GM21423 (cell line): ENCODE measurements around the gene ACBD4.
A peak's percentile ranks its signal among the peaks of the same experiment; 100 is the strongest.

Experiments used
- ATAC-seq: cut with Tn5 transposase; IDR thresholded peaks from one replicate; pipeline ENCODE4 v1.9.1; 2021; ENCODE audit warnings: mild to moderate bottlenecking, moderate library complexity; ENCODE audit not compliant: unreplicated experiment

ACBD4 gene, protein sequence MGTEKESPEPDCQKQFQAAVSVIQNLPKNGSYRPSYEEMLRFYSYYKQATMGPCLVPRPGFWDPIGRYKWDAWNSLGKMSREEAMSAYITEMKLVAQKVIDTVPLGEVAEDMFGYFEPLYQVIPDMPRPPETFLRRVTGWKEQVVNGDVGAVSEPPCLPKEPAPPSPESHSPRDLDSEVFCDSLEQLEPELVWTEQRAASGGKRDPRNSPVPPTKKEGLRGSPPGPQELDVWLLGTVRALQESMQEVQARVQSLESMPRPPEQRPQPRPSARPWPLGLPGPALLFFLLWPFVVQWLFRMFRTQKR

DNA sequence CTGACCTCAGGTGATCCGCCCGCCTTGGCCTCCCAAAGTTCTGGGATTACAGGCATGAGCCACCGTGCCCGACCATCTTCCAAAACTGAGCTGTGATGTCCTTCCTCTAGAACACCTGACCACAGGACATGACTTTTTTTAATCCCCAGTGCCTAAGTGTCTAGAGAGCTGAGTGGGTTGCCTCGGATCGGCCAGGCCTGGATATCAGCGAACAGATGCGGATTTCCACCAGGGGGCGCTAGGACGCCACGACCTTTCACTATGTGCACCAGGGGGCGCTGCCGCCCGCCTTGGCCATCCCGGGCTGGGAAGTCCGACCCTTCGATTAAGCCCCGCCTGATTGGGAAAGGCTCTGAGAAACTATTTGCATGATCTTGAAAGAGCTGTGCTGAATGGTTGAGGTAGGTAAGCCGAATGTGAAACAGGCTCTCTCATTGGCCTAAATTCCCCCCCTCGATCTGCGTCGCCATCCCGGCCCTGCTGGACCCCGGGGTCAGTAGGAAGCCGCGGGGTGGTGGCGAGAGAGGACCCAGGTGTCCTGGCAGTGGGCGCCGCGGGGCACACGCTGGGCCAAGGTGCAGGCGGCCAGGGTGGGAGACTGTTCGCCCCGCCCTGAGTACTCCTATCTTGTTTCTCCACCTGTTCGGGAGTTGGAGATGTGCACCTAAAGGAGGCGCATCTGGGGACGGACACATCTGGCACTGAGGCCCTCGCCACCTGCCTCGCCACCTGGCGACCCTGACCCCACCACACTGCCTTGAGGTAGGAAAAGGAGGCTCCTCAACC lies at the start of gene ACBD4:
Gene ACBD4, plus strand, starts transcription at position 496 of the 786 bp plus-strand sequence. CDS start 458 bp downstream, outside the sequence.
- peak; percentile 75 for ATAC-seq

DNA sequence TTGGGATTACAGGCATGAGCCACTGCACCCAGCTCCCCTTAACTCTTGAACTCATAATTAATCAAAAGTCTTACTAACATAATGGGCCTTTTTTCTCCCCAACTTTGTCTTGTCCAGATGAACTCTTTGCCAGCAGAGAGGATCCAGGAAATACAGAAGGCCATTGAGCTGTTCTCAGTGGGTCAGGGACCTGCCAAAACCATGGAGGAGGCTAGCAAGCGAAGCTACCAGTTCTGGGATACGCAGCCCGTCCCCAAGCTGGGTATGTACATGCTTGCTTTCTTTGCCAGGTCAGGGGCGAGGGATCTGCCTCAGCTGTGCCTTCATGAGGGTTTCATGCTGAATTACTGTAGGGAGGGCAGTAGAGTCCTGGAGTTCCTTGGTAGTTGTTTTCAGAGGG lies 49.1 kb upstream of the ACBD4 start:
- no peak for ATAC-seq

- ATAC-seq, result no peak
These were observed 48.5 kb upstream of the ACBD4 start for GRCh38 chr17:45086865-45087503.

DNA sequence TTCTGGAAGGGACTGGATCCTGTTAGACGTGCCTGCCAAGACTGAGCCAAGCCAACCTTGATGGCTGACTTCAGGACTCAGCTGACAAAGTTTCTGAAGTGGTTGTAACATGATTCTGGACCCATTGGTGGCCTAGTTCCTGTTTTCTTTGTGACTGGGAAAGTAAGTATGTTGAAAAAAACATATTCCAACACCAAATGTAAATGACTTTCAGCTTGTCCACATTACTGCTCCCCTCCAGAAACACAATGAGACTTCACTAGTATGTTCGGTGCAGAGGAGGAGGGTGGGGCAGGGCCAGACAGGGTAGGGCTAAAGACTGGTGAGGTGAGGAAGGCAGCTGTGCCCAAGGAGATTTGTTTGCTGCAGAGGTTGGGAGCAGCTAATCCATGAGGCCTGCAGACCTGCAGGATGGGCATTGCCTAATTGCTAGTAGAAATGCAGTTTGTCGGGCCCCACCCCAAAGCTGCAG lies 47.9 kb upstream of the ACBD4 start:
- no peak for ATAC-seq

DNA sequence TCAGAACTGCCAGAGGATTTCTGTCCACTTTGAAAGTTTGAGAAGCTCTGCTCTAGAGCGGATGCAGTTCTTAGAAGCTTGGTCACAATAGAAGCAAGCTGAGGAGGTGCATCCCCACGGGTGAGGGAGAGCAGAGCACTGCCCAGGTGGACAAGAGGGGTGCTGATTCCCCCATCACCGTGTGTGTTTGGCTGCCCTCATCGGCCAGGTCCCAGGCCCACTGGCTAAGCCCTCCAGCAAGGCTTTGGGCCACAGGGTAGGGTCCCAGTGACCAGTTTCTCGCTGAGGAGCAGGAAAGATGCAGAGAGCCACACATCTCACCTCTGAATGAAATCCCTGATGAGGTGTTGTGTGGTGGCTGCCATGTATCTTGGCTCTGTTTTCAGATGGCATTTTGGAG lies 47.5 kb upstream of the ACBD4 start:
- no peak for ATAC-seq

DNA sequence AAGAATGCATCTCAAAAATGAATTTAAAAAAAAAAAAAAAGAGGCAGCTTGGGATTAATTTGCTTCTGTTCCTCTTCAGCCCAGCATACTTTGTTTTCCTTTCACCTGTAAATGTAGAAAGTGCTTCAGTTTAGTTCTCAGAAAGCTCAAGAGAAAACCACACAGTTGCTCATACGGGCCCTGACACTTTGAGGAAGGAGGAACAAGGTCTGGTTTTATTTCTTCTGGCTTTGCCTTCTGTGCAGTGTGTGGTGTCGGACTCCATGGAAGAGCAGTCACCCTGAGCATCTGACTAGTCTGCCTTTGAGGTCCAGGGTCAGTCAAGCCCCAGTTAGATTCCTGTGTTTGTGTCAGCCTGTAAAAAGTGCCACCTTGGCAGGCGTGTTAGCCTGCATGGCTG lies 46.7 kb upstream of the ACBD4 start:
- ATAC-seq, result no peak

GRCh38 chr17:45090711-45091110 lies 44.8 kb upstream of the ACBD4 start:
- no peak for ATAC-seq

- ATAC-seq, result no peak
These were observed 43.6 kb upstream of the ACBD4 start for GRCh38 chr17:45091778-45092425.

- ATAC-seq, result no peak
These were observed 42.5 kb upstream of the ACBD4 start for GRCh38 chr17:45092911-45093430.

- ATAC-seq, result no peak
These were observed 41.9 kb upstream of the ACBD4 start for GRCh38 chr17:45093444-45094110.

- no peak for ATAC-seq
These were observed 39.3 kb upstream of the ACBD4 start for GRCh38 chr17:45096141-45096540.

- no peak for ATAC-seq
These were observed 38.6 kb upstream of the ACBD4 start for GRCh38 chr17:45096926-45097325.

GRCh38 chr17:45098081-45098868 lies 37.2 kb upstream of the ACBD4 start:
- no peak for ATAC-seq

DNA sequence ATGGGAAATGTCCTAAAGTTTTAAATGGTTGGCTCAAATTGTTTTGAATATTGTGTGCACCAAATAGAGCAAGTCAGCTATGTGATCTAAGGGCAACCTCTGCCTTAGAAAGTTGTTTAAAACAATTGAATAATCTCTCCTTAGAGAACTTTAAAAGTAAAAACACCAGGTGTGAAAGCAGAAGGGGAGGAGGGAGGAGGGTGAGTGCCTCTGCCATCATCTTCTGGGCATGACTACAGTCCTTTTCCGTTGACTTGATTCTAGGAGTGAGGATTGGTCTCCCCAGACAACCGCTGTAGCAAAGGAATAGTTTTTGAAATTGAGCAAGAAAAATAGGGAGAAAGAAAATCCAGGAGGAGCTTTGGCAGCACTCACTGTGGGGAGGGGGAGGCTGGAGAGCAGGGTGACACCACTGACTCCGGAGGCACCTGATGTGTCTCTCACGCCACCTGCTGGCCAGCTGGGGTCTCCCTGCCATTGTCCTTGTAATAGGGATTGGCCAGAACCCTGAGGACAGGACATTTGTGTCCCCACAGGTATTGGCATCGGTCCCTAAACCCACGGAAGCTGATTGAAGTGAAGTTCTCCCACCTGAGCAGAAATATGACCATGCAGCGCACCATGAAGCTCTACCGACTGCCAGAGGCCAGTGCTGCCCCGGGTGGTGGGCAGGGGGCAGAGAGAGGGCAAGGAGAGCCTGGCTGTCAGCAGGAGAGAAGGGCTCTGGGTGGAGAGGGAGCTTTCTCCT lies 36.4 kb upstream of the ACBD4 start:
- no peak for ATAC-seq

- no peak for ATAC-seq
These were observed 34.0 kb upstream of the ACBD4 start for GRCh38 chr17:45101546-45101882.

GRCh38 chr17:45101883-45102811 lies 33.3 kb upstream of the ACBD4 start:
- ATAC-seq, result no peak

DNA sequence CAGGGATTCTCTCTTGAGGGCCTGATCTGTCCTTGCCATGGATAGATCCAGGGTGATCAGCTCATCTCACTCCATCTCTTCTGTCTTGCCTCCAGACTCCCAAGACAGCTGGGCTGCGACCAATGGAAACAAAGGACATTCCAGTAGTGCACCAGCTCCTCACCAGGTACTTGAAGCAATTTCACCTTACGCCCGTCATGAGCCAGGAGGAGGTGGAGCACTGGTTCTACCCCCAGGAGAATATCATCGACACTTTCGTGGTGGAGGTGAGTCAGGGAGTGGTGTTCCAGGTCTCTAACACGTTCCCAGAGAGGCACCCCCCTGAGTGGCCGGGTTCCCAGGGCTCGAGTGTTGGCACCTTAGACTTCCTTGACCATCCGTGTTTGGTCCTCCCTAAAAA lies 32.6 kb upstream of the ACBD4 start:
- no peak for ATAC-seq

DNA sequence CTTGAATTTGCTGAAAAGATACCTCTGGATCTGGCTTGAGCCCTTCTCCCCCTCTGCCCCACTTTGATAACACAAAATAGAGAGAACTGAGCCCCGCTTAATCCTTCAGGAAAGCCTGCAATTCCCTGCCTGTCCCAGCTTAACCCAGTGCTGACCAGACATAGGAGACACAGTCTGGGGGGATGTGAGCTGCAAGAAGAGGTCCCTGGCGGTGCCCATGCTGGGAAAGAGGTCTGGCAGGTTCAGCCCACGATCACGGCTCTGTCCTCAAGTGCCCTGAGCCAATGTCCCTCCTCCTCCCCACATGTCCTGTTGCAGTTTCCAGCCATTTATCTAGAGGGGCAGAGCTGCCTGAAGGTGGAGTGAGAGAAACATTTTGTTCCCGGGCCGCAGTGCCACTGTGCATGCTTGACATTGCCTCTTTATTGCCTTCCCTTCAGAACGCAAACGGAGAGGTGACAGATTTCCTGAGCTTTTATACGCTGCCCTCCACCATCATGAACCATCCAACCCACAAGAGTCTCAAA lies 32.2 kb upstream of the ACBD4 start:
- no peak for ATAC-seq
